Erythroblast (primary cell): Measurements from ENCODE around the gene AMBP.

Experiments
- GATA1 ChIP-seq: IDR thresholded peaks from 2 replicates; pipeline ENCODE4 v1.6.1; 2011; ENCODE audit warnings: low read depth, mild to moderate bottlenecking, control low read depth, low read length, moderate library complexity
- POLR2A ChIP-seq: IDR thresholded peaks from 2 replicates; pipeline ENCODE4 v1.6.1; 2011; ENCODE audit warnings: mild to moderate bottlenecking, low read length

DNA sequence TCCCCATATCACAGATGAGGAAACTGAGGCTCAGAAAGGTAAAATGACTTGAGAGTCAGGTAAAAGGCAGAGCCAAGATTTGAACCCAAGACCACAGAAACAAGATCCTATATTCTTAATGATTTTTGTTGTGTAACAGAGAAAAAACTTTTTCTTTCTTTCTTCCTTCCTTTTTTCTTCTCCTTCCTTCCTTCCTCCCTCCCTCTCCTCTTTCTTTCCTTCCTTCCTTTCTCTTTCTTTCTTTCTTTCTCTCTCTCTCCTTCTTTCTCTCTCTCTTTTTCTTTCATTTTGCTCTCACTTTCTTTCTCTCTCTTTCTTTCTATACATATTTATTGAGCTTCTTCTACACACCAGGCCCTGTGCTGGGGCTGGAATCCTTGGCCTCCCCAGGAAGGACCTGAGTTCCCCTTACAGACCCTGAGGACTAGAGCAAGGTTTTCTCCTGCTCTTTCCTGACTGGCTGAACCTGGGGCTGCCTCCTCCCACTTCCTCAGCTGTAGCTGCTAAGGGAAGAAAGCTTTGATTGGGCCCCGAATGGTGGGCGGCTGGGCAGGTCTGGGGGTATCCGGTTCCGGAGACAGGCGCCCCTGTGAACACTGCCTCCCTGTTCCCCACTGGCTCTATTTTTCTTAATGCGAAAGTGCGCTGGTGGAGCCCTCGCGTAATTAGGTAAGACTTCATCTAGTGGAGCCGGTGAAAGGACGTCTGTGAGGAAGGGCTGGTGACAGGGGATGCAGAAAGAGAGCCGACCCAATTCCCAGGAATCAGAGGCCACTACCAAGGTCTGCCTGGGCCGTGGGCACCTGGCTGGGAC, 48.4 kb upstream of the AMBP start:
- TF ChIP-seq POLR2A, result no peak
- TF ChIP-seq GATA1, result no peak
